Measurements from ENCODE around the gene TIMELESS.
A peak's percentile ranks its signal among the peaks of the same experiment; 100 is the strongest.
"Not testable (repeated sequence)": the region's sequence is repeated elsewhere in the genome, so short reads cannot be mapped to it uniquely, and the experiment has no call there.

The TIMELESS gene

DNA sequence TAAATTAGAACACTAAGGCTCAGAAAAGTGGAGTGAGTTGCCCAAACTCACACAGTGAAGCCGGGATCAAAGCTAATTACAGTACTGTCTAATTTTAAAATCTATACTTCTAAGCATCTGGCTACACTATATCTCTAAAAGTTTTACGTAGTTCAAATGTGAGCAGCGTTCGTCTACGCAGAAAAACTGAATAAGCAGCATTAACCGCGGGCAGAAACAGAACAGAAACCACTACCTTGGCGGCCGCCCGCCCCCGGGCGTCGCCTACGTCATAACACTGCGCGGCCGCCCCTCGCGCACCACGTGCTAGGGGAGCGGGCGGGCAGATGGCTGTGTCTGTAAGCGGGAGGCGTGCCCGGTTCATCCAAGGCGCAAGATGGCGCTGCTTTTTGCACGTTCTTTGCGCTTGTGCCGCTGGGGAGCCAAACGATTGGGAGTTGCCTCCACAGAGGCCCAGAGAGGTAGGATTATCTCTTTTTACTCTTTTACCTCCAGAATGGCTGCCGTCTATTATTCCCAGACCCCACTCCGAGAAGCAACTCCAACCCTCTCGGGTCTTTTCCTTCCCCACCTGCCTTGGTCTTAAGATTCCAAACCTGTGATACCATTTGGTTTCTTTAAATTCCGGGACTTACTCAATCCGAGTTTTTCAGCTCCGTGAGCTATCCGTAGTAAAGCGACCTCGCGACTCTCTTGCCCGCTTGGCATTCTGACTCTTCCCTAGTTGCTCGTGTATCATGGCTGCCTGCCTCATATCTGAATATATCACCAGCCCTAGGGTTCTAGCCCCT lies 19.2 kb upstream of the TIMELESS start, which contains the start of gene SPRYD4:
Gene SPRYD4 (plus strand): TSS at position 363 of the 791 bp plus-strand sequence. CDS start 14 bp downstream, at position 377.
- DNase-seq, result peak; percentile 95

DNA sequence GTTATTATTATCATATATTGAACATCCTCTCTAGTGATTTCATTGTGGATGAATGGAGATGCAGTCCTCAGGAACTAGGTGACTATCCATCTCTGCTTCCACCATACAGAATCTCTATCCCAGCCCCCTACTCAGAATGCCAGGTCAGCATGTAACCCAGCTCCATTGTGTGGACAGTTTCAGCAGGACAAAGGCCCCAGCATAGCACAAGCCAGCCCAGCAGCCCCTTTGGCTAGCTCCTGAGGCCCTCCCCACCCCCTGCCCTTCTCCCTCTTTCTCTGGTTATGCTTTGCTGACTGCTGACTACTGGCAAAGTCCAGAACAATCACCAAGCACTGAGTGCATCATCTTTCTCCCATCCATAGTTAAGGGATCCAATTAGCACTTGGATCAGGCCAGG lies 13.3 kb upstream of the TIMELESS start:
- DNase-seq, result no peak

DNA sequence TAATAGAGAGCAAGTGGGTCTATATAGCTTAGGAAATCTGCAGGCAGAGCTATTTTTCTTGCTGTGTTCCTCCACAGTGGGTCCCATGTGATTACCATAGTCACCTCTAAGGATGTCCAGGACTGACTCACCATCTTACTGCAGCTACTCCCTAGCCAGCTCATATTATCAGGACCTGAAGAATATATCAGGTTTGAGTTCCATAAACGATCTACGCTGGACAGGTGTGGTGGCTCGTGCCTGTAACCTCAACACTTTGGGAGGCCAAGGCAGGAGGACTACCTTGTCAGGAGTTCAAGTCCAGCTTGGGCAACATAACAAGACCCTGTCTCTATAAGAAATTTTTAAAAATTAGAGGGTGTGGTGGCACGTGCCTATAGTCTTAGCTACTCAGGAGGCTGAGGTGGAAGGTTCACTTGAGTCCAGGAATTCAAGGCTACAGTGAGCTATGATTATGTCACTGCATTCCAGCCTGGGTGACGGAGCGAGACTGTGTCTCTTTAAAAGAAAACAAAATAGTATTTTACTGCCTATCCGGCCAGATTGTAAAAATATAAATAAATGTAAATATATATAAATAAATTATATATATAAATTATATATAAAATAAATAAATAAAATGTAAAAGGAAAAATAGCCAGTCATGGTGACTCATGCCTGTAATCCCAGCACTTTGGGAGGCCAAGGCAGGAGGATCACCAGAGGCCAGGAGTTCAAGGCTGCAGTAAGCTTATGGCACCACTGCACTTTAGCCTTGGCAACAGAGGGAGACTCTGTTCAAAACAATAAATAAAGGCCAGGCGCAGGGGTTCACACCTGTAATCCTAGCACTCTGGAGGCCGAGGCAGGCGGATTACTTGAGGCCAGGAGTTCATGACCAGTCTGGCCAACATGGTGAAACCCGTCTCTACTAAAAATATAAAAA lies 12.3 kb upstream of the TIMELESS start:
- DNase-seq, result no peak

- no peak for DNase-seq
Observed at GRCh38 chr12:56457817-56458216, 8.6 kb upstream of the TIMELESS start.

DNA sequence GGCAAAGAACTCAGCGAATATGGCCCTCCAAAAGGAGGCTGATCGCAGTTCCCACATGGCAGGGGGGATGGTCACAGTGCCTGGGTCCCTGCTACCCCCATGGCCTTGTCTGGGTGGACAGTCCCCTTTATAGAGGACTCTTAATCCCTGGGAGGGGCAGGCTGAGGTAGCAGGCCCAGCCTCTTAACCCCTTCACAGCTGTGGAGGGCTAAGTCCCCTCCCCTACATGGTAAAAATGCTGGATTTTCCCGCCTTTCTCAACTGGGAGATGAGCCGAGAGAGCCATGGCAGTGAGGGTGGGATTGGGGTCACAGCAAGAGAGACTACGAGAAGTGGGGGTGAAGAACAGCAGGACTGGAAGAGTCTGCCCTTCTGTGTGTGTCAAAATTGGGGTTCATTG lies 5.3 kb upstream of the TIMELESS start, which contains the start of gene MIP:
Gene MIP (minus strand): TSS at position 101 of the 400 bp plus-strand sequence. CDS start 44 bp downstream, at position 57.
- DNase-seq, result no peak

DNA sequence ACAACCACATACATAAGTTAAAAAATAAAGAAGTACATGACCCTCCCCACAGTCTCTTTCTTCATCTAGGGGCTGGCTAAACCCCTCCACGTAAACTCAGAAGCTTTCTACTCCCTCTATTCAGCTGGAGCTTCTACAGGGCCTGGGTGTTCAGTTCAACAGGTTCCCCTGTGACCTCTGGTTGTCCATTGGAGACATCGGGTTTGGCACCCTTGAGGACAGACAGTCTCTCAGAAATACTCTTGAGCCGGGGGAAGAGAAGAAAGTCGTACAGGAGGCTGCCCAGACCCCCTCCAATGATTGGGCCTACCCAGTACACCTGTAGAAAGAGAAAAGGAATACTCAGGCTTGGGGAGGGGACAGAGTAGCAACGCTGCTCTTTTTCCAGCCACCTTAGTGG lies 1.9 kb upstream of the TIMELESS start:
- DNase-seq, result no peak

- no peak for DNase-seq
Observed at GRCh38 chr12:56450241-56450640, 1.0 kb upstream of the TIMELESS start.

GRCh38 chr12:56449622-56449984 lies 377 bp upstream of the TIMELESS start:
- DNase-seq, result no peak

GRCh38 chr12:56443208-56443607 lies 6.0 kb downstream of the TIMELESS start:
- not testable (repeated sequence) for DNase-seq

DNA sequence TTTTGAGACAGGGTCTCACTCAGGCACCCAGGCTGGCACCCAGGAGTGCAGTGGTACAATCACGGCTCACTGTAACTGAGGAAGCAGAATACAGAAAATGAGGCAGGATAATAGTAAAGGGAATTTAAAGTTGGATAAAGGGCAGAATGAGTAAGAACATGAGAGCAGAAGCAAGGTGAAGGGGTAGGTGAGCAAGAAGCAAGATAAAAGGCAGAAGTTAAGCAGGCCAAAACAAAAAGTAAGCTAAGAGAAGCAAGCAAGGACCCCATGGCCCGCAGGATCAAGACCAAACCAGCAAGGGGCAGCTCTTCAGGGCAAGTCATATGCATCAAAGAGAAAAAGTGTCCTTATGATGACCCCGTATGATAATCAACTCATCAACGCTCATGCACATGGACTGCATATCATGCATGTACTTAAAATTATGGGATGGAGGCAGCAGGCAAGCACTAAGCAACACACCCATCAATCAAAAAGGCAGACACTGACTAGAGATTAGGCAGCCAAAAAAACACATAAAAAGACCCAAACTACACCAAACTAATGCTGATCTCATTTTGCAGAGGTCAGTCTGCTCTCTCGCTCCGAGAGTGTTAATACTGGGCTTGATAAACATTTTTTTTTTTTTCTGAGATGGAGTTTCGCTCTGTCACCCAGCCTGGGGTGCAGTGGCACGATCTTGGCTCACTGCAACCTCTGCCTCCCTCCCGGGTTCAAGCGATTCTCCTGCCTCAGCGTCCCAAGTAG lies 11.6 kb downstream of the TIMELESS start:
- no peak for DNase-seq

- no peak for DNase-seq
Observed at GRCh38 chr12:56434828-56435227, 14.4 kb downstream of the TIMELESS start.

DNA sequence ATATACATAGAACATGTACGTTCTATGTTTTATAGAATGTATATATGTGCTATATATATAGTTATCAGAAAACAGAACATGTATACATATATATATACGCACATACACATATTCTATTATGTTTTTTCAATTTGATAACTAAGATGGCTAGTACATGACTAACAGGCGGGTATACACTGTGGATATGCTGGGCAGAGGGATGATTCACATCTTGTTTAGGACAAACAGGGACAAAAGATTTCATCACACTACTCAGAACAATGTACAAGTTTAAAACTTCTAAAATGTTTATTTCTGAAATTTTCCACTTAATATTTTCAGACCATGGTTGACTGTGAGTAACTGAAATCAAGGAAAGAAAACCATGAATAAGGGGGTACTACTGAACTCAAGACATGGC lies 17.4 kb downstream of the TIMELESS start:
- DNase-seq, result no peak

- no peak for DNase-seq
Observed at GRCh38 chr12:56431288-56431687, 17.9 kb downstream of the TIMELESS start.

DNA sequence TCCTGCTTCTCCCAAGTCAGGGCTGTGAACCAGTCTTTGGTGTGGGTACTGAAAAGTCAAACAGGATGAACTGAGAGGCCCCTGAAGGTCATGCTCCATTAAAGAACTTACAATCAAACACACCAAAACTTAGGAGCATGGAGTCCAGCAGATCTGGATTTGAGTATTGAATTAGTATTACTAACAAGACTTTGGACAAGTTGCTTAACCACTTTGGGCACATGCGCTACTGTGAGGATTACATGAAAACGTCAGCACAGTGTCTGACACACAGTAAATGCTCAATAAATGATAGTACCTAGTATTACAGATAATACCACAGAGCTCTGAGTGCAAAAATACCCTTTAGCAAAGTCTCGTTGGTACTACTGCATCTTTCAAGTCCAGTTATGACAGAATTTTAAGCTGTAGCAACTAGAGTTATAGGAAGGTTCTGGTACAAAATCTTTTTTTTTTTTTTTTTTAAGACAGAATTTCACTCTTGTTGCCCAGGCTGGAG lies 23.2 kb downstream of the TIMELESS start:
- DNase-seq, result no peak

DNA sequence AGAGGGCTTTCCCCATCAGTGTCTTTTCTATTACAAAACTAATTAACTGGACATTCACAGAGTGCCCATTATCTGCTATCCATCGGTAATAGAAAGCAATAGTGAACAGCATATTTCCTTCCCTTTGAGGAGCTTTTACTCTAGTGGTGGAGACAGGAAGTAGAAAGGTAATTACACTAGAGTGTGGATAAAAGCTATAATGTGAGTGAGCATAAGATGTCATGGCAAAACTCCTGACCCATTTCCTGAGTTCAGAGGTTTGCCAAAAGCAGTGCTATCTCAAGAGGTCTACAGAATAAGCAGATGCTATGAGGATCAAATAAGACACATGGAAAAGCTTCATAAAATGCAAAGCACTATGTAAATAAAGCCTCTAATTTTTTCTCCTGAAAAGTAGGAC lies 24.0 kb downstream of the TIMELESS start:
- DNase-seq, result no peak

DNA sequence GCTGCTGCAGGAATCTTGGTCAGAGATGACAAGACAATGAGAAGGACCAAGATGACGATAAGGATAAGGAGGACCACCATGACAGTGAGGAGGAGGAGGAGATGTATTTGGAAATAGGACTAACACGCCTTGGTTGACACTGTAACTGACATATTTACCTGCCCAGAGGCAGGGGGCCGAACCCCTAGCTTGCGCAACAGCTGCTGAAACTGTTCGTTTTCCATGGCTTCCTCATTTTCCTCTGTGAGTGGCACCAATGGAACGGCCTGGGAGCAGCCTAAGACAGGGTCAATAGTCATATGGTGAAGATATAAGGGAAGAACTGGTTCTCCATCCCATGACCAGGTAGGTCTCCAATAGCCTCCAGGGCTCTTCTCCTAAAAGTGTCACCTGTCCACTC lies 28.8 kb downstream of the TIMELESS start:
- DNase-seq, result no peak

- DNase-seq, result no peak
Observed at GRCh38 chr12:56417739-56418138, 31.5 kb downstream of the TIMELESS start.

- no peak for DNase-seq
Observed at GRCh38 chr12:56414401-56414800, 34.8 kb downstream of the TIMELESS start.

DNA sequence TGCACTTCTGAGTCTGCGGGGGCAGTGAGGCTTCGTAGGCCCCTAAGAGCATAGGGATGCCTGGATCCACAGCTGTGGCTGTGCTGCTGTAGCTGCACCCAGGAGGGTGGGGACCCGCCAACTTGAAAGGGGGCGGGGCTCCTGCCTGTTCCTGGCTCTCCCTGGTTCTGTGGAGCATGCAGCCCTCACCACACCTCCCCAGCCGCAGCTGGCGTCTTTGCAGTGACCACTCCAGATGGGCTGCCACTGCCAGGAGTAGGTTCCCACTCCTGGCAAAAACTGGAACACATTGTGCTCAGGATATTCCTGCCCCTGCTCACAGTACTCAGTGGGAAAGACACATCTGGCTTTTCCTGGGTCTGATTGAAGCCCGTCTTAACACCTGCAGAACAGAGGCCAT lies 35.8 kb downstream of the TIMELESS start:
- DNase-seq, result no peak

GRCh38 chr12:56411781-56412639 lies 37.2 kb downstream of the TIMELESS start:
- no peak for DNase-seq

GRCh38 chr12:56410768-56411167 lies 38.5 kb downstream of the TIMELESS start:
- DNase-seq, result no peak
